HCT116 (cell line): Measurements from ENCODE around the gene FXYD6. TPM values are rescaled to one million over a fixed set of nuclear protein-coding genes. Genes with fewer than 3 reads are reported as not detected.

Experiments
- ATAC-seq: fragments of 200-7000 bp; cut with Tn5 transposase; 2 replicates; pipeline ENCODE4 v1.9.1; 2020; ENCODE audit warnings: mild to moderate bottlenecking, moderate library complexity
- BruUV-seq: library from RNA; stranded (reverse); fragments of 400-500 nt; replicated peaks from 2 replicates; lab custom pipeline; 2021; lab: Mats Ljungman, UMichigan
- CTCF ChIA-PET: fragments of 300-600 bp; sonication (Branson Sonifier 250); formaldehyde crosslinking; loops from one replicate; lab custom pipeline; 2021; ENCODE audit warnings: antibody characterized with exemption; lab: Charles Lee
- POLR2A ChIA-PET: fragments of 300-600, 350-600 bp; sonication (Branson Sonifier 250); formaldehyde crosslinking; loops from one replicate; lab custom pipeline; 2021; ENCODE audit warnings: antibody characterized with exemption; lab: Charles Lee
- RAD21 ChIA-PET, 2 experiments: fragments of 300-600 bp; sonication (Branson Sonifier 250); formaldehyde crosslinking; loops; one replicate each; lab custom pipeline; 2023; ENCODE audit warnings: low total read pairs in 2 of 2; ENCODE audit not compliant: uncharacterized antibody in 2 of 2, unreplicated experiment in 2 of 2, low non-redundant PET in 1 of 2; lab: Charles Lee
- DNase-seq: peaks from one replicate; pipeline ENCODE4 v3.0.0-alpha.2; 2010; ENCODE audit warnings: low read depth, low spot score
- H2AFZ ChIP-seq: fragments of 200-600 bp; shearing (Covaris generic), sonication (generic); 2 replicates; pipeline ENCODE4 v1.6.1; 2017; ENCODE audit warnings: low read depth, mixed run types, mixed read lengths, antibody characterized with exemption, low read length; ENCODE audit not compliant: poor library complexity, severe bottlenecking
- H3K27ac ChIP-seq: 2 replicates; pipeline ENCODE4 v1.5.1; 2012; ENCODE audit warnings: low read depth, low read length
- H3K27me3 ChIP-seq: fragments of 200-600 bp; sonication (generic); 2 replicates; pipeline ENCODE4 v1.6.1; 2016; ENCODE audit warnings: mixed run types, low read length, mixed read lengths; ENCODE audit not compliant: insufficient read depth
- H3K36me3 ChIP-seq, 2 experiments: fragments of 200-500 bp in 1 of 2; fragments of 200-600 bp in 1 of 2; sonication (Bioruptor generic) in 1 of 2; sonication (generic) in 1 of 2; 2 replicates each; pipeline versions ENCODE4 v1.5.1 to v1.6.1; 2014 to 2016; ENCODE audit warnings: low read length in 2 of 2, inconsistent platforms in 1 of 2, mixed read lengths in 1 of 2, mixed run types in 1 of 2; ENCODE audit not compliant: insufficient read depth in 2 of 2, control insufficient read depth in 1 of 2
- H3K4me1 ChIP-seq, 2 experiments: fragments of 200-600 bp in 1 of 2; sonication (generic) in 1 of 2; 2 replicates each; pipeline versions ENCODE4 v1.5.1 to v1.6.1; 2012 to 2017; ENCODE audit warnings: low read length in 2 of 2, inconsistent platforms in 1 of 2, mild to moderate bottlenecking in 1 of 2, mixed read lengths in 1 of 2, mixed run types in 1 of 2, moderate library complexity in 1 of 2; ENCODE audit not compliant: insufficient read depth in 2 of 2, control insufficient read depth in 1 of 2
- H3K4me2 ChIP-seq: fragments of 200-600 bp; sonication (generic); 2 replicates; pipeline ENCODE4 v1.6.1; 2017; ENCODE audit warnings: mixed run types, low read length, mixed read lengths
- H3K4me3 ChIP-seq, 2 experiments: fragments of 200-600 bp in 1 of 2; sonication (generic) in 1 of 2; replicated peaks in 1 of 2; 2 replicates each; pipeline ENCODE4 v1.5.1; 2011 to 2016; ENCODE audit warnings: low read length in 2 of 2, control low read depth in 1 of 2, low read depth in 1 of 2, mild to moderate bottlenecking in 1 of 2, mixed read lengths in 1 of 2, mixed run types in 1 of 2
- H3K79me2 ChIP-seq: fragments of 200-600 bp; sonication (generic); 2 replicates; pipeline ENCODE4 v1.6.1; 2017; ENCODE audit warnings: mild to moderate bottlenecking, mixed run types, low read length, moderate library complexity, mixed read lengths; ENCODE audit not compliant: insufficient read depth
- H3K9ac ChIP-seq: fragments of 200-600 bp; sonication (generic); 2 replicates; pipeline ENCODE4 v1.6.1; 2016; ENCODE audit warnings: low read length, mixed read lengths
- H3K9me2 ChIP-seq: fragments of 200-600 bp; sonication (generic), shearing (Covaris generic); 2 replicates; pipeline ENCODE4 v1.6.1; 2017; ENCODE audit warnings: mixed run types, mild to moderate bottlenecking, moderate library complexity; ENCODE audit not compliant: insufficient read depth
- H3K9me3 ChIP-seq, 2 experiments: fragments of 200-500 bp in 1 of 2; fragments of 200-600 bp in 1 of 2; sonication (Bioruptor generic) in 1 of 2; sonication (generic) in 1 of 2; 2 replicates each; pipeline ENCODE4 v1.6.1; 2014 to 2017; ENCODE audit warnings: low read length in 2 of 2, mixed read lengths in 2 of 2, inconsistent platforms in 1 of 2, low read depth in 1 of 2, mild to moderate bottlenecking in 1 of 2, mixed run types in 1 of 2, moderate library complexity in 1 of 2; ENCODE audit not compliant: control insufficient read depth in 1 of 2, insufficient read depth in 1 of 2
- H4K20me1 ChIP-seq: fragments of 200-600 bp; sonication (generic), shearing (Covaris generic); 2 replicates; pipeline ENCODE4 v1.6.1; 2017; ENCODE audit warnings: mixed run types, mild to moderate bottlenecking, moderate library complexity; ENCODE audit not compliant: insufficient read depth
- CBX3 ChIP-seq: IDR thresholded peaks from 2 replicates; pipeline ENCODE4 v1.6.1; 2012; ENCODE audit warnings: low read depth
- CEBPB ChIP-seq: IDR thresholded peaks from 2 replicates; pipeline ENCODE4 v1.6.1; 2012; ENCODE audit warnings: low read depth
- EGR1 ChIP-seq: IDR thresholded peaks from 2 replicates; pipeline ENCODE4 v1.6.1; 2012; ENCODE audit warnings: low read depth
- ELF1 ChIP-seq: IDR thresholded peaks from 2 replicates; pipeline ENCODE4 v1.6.1; 2012; ENCODE audit warnings: low read depth, borderline replicate concordance
- EZH2 ChIP-seq: fragments of 200-600 bp; sonication (generic); IDR thresholded peaks from 2 replicates; pipeline ENCODE4 v1.6.1; 2017; ENCODE audit warnings: antibody characterized with exemption, mixed run types
- EZH2phosphoT487 ChIP-seq: fragments of 200-600 bp; IDR thresholded peaks from 2 replicates; pipeline ENCODE4 v1.6.1; 2018; ENCODE audit warnings: antibody characterized with exemption, borderline replicate concordance
- JUND ChIP-seq: IDR thresholded peaks from 2 replicates; pipeline ENCODE4 v1.6.1; 2012
- SIN3A ChIP-seq: IDR thresholded peaks from 2 replicates; pipeline ENCODE4 v1.6.1; 2012; ENCODE audit warnings: low read depth
- SP1 ChIP-seq: IDR thresholded peaks from 2 replicates; pipeline ENCODE4 v1.6.1; 2012; ENCODE audit warnings: low read depth
- YY1 ChIP-seq: IDR thresholded peaks from 2 replicates; pipeline ENCODE4 v1.6.1; 2011; ENCODE audit warnings: low read length, low read depth, moderate library complexity, mild to moderate bottlenecking; ENCODE audit not compliant: insufficient replicate concordance; ENCODE audit errors: extremely low read depth
- ZFX ChIP-seq: fragments of 450-650 bp; IDR thresholded peaks from 2 replicates; pipeline ENCODE4 v1.6.1; 2017
- ZNF274 ChIP-seq: fragments of 200-500 bp; sonication (Bioruptor generic); IDR thresholded peaks from 2 replicates; pipeline ENCODE4 v1.6.1; 2014; ENCODE audit warnings: mild to moderate bottlenecking, low read depth, low read length, inconsistent platforms
- intact Hi-C: fragments of 100-400 bp; cut with micrococcal nuclease; formaldehyde crosslinking; loops from 2 replicates; pipeline ENCODE4 v1.10.0; 2022
- total RNA-seq: library from RNA; stranded (reverse); gene quantifications from one replicate; pipeline ENCODE4 v1.2.1, GENCODE V29; 2021; ENCODE audit not compliant: unreplicated experiment
- TF ChIP-seq, protein P1 (sequence below), 3 experiments: fragments of 200-600 bp in 1 of 3; sonication (generic) in 1 of 3; IDR thresholded peaks in 2 of 3; conservative IDR thresholded peaks in 1 of 3; 2 replicates each; pipeline ENCODE4 v1.5.1; 2012 to 2017; ENCODE audit warnings: low read depth in 2 of 3, low read length in 2 of 3, antibody characterized with exemption in 1 of 3, borderline replicate concordance in 1 of 3, control low read depth in 1 of 3, mild to moderate bottlenecking in 1 of 3, mixed read lengths in 1 of 3, mixed run types in 1 of 3, moderate library complexity in 1 of 3; ENCODE audit not compliant: insufficient read depth in 1 of 3
- TF ChIP-seq, protein P2 (sequence below): IDR thresholded peaks from 2 replicates; pipeline ENCODE4 v1.6.1; 2011; ENCODE audit warnings: mild to moderate bottlenecking, low read length, moderate library complexity; ENCODE audit not compliant: insufficient replicate concordance; ENCODE audit errors: extremely low read depth
- TF ChIP-seq, protein P3 (sequence below): IDR thresholded peaks from 2 replicates; pipeline ENCODE4 v1.6.1; 2012

Gene FXYD6
- total RNA-seq, 1 experiment from 2014 or later, result 2.5 TPM

DNA sequence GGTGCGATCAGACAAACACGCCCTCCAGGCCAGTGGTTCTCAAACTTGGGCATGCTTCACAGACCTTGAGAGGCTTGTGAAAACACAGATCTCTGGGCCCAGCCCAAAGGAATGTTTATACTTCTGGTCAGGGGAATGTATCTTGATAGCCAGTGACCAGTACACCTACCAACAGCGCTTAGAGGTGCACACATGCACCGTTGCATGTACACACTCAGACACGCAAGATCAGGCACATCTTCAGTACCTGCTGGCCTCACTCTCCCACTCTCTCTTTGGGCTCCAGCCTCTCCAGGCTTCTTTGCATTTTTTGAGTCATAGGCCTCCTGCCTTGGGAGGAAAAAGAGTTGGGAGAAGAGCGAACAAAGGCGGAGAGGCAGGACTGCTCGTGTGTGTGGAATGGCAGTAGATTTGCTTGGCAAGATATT, 11.7 kb upstream of the FXYD6 start:
- POLR2A ChIA-PET, result no interaction called here
- Histone ChIP-seq H3K36me3 (no peaks in the 10 kb centered on the region), H3K4me2 (no peak overlapping the region), H3K4me3 (no peak overlapping the region), H3K9me3 (no peaks in the 10 kb centered on the region), H3K79me2 (no peaks in the 10 kb centered on the region), H4K20me1 (no peaks in the 10 kb centered on the region), H3K27me3 (no peaks in the 10 kb centered on the region), H3K4me1 (no peaks in the 10 kb centered on the region), H3K9ac (no peak overlapping the region), H2AFZ (no peak overlapping the region), H3K9me2 (no peaks in the 10 kb centered on the region), H3K27ac (no peak overlapping the region)
- RAD21 ChIA-PET, result no interaction called here
- CTCF ChIA-PET, result no interaction called here
- BruUV-seq, result no TSS peak
- intact Hi-C loops, result no loop called here
- TF ChIP-seq EGR1, result no peak
- TF ChIP-seq, protein P1, sequence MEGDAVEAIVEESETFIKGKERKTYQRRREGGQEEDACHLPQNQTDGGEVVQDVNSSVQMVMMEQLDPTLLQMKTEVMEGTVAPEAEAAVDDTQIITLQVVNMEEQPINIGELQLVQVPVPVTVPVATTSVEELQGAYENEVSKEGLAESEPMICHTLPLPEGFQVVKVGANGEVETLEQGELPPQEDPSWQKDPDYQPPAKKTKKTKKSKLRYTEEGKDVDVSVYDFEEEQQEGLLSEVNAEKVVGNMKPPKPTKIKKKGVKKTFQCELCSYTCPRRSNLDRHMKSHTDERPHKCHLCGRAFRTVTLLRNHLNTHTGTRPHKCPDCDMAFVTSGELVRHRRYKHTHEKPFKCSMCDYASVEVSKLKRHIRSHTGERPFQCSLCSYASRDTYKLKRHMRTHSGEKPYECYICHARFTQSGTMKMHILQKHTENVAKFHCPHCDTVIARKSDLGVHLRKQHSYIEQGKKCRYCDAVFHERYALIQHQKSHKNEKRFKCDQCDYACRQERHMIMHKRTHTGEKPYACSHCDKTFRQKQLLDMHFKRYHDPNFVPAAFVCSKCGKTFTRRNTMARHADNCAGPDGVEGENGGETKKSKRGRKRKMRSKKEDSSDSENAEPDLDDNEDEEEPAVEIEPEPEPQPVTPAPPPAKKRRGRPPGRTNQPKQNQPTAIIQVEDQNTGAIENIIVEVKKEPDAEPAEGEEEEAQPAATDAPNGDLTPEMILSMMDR (IDR thresholded peaks at IDR 0.05 in 2 of 3, conservative IDR thresholded peaks at IDR 0.05 in 1 of 3; ENCODE audit: borderline replicate concordance in 1 of 3, insufficient read depth in 1 of 3, low read depth in 2 of 3, low read length in 2 of 3), result no peak
- TF ChIP-seq JUND, result no peak
- TF ChIP-seq EZH2phosphoT487, result no peak
- TF ChIP-seq, protein P2, sequence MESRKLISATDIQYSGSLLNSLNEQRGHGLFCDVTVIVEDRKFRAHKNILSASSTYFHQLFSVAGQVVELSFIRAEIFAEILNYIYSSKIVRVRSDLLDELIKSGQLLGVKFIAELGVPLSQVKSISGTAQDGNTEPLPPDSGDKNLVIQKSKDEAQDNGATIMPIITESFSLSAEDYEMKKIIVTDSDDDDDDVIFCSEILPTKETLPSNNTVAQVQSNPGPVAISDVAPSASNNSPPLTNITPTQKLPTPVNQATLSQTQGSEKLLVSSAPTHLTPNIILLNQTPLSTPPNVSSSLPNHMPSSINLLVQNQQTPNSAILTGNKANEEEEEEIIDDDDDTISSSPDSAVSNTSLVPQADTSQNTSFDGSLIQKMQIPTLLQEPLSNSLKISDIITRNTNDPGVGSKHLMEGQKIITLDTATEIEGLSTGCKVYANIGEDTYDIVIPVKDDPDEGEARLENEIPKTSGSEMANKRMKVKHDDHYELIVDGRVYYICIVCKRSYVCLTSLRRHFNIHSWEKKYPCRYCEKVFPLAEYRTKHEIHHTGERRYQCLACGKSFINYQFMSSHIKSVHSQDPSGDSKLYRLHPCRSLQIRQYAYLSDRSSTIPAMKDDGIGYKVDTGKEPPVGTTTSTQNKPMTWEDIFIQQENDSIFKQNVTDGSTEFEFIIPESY, result no peak
- no peak for TF ChIP-seq ELF1
- no peak for TF ChIP-seq YY1
- TF ChIP-seq SIN3A, result no peak
- TF ChIP-seq CBX3, result no peak
- TF ChIP-seq ZNF274, result no peak
- TF ChIP-seq SP1, result no peak
- TF ChIP-seq, protein P3, sequence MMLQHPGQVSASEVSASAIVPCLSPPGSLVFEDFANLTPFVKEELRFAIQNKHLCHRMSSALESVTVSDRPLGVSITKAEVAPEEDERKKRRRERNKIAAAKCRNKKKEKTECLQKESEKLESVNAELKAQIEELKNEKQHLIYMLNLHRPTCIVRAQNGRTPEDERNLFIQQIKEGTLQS, result no peak
- TF ChIP-seq CEBPB, result no peak
- no peak for TF ChIP-seq ZFX
- no peak for TF ChIP-seq EZH2
- DNase-seq, result no peak
- ATAC-seq, result no peak
